OCI-LY7 (cell line): ENCODE data around the gene SLC17A1.

ENCODE experiments used
- CTCF ChIP-seq: fragments of 200-600 bp; sonication (generic); conservative IDR thresholded peaks from 2 replicates; pipeline ENCODE4 v1.5.1; 2014; ENCODE audit warnings: mild to moderate bottlenecking, antibody characterized with exemption, low read length, moderate library complexity, mixed read lengths
- EZH2phosphoT487 ChIP-seq: fragments of 200-600 bp; sonication (generic); IDR thresholded peaks from 2 replicates; pipeline ENCODE4 v1.6.1; 2018; ENCODE audit warnings: low read depth, borderline replicate concordance, mild to moderate bottlenecking, mixed run types, antibody characterized with exemption, low read length, moderate library complexity, mixed read lengths

- TF ChIP-seq CTCF (no peak), EZH2phosphoT487 (no peak)
Observed at GRCh38 chr6:25777856-25778649, 53.8 kb downstream of the SLC17A1 start.
